HG02938 (cell line): ENCODE results near the gene ACTR1B.
A peak's percentile ranks its signal among the peaks of the same experiment; 100 is the strongest.
"Not testable (repeated sequence)": the region's sequence is repeated elsewhere in the genome, so short reads cannot be mapped to it uniquely, and the experiment has no call there.

Experiments
- ATAC-seq: cut with Tn5 transposase; IDR thresholded peaks from one replicate; pipeline ENCODE4 v1.9.1; 2021; ENCODE audit warnings: mild to moderate bottlenecking, moderate library complexity; ENCODE audit not compliant: unreplicated experiment

The ACTR1B gene

GRCh38 chr2:97663962-97664635 is at the start of gene ACTR1B:
ACTR1B (minus strand) TSS chr2:97664044; CDS start chr2:97663890, 154 bp downstream.
- peak; percentile 84 for ATAC-seq

- ATAC-seq, result no peak
Observed at GRCh38 chr2:97712693-97713295, 49.0 kb upstream of the ACTR1B start.

- not testable (repeated sequence) for ATAC-seq
Observed at GRCh38 chr2:97712175-97712574, 48.3 kb upstream of the ACTR1B start.

GRCh38 chr2:97711394-97711711 is 47.5 kb upstream of the ACTR1B start:
- no peak for ATAC-seq

GRCh38 chr2:97708608-97709007 is 44.8 kb upstream of the ACTR1B start:
- ATAC-seq, result no peak

GRCh38 chr2:97708048-97708380 is 44.2 kb upstream of the ACTR1B start:
- no peak for ATAC-seq

GRCh38 chr2:97707362-97708047 is 43.7 kb upstream of the ACTR1B start:
- no peak for ATAC-seq

- ATAC-seq, result no peak
Observed at GRCh38 chr2:97706708-97707345, 43.0 kb upstream of the ACTR1B start.

GRCh38 chr2:97706112-97706511 is 42.3 kb upstream of the ACTR1B start:
- no peak for ATAC-seq

- ATAC-seq, result no peak
Observed at GRCh38 chr2:97704989-97705388, 41.1 kb upstream of the ACTR1B start.

GRCh38 chr2:97703741-97704140 is 39.9 kb upstream of the ACTR1B start:
- ATAC-seq, result no peak

- ATAC-seq, result no peak
Observed at GRCh38 chr2:97702731-97703470, 39.1 kb upstream of the ACTR1B start.

- no peak for ATAC-seq
Observed at GRCh38 chr2:97701851-97702465, 38.1 kb upstream of the ACTR1B start.

GRCh38 chr2:97701186-97701585 is 37.3 kb upstream of the ACTR1B start:
- no peak for ATAC-seq

- ATAC-seq, result no peak
Observed at GRCh38 chr2:97699765-97700444, 36.1 kb upstream of the ACTR1B start.

GRCh38 chr2:97698530-97698929 is 34.7 kb upstream of the ACTR1B start:
- no peak for ATAC-seq

- peak; percentile 67 for ATAC-seq
Observed at GRCh38 chr2:97697252-97698235, 33.7 kb upstream of the ACTR1B start.

GRCh38 chr2:97695744-97696143 is 31.9 kb upstream of the ACTR1B start:
- no peak for ATAC-seq

- ATAC-seq, result no peak
Observed at GRCh38 chr2:97693476-97693875, 29.6 kb upstream of the ACTR1B start.
